PC-3 (cell line): ENCODE data around the gene NRM. TPM values are rescaled to one million over a fixed set of nuclear protein-coding genes. Genes with fewer than 3 reads are reported as not detected.

Experiments
- ATAC-seq: fragments of 200-7000 bp; cut with Tn5 transposase; 2 replicates; pipeline ENCODE4 v1.9.1; 2020; ENCODE audit warnings: mild to moderate bottlenecking, moderate library complexity
- BruUV-seq: library from RNA; stranded (reverse); fragments of 400-500 nt; replicated peaks from 2 replicates; lab custom pipeline; 2021; lab: Mats Ljungman, UMichigan
- CTCF ChIA-PET: fragments of 300-600 bp; sonication (Branson Sonifier 250); formaldehyde crosslinking; loops from one replicate; lab custom pipeline; 2022; ENCODE audit warnings: antibody characterized with exemption; lab: Charles Lee
- POLR2A ChIA-PET: fragments of 300-600 bp; sonication (Branson Sonifier 250); formaldehyde crosslinking; loops from one replicate; lab custom pipeline; 2022; ENCODE audit warnings: antibody characterized with exemption; ENCODE audit not compliant: unreplicated experiment; lab: Charles Lee
- DNase-seq: peaks from one replicate; pipeline ENCODE4 v3.0.0-alpha.2; 2015
- H2AFZ ChIP-seq: fragments of 300-600 bp; sonication (generic); 2 replicates; pipeline ENCODE4 v1.6.0; 2016; ENCODE audit warnings: antibody characterized with exemption, low read length
- H3F3A ChIP-seq: fragments of 300-600 bp; sonication (generic); one replicate; pipeline ENCODE4 v1.6.0; 2017; ENCODE audit warnings: antibody characterized with exemption, low read length, control low read depth, mild to moderate bottlenecking; ENCODE audit not compliant: unreplicated experiment
- H3K27ac ChIP-seq: fragments of 300-600 bp; sonication (generic); 2 replicates; pipeline ENCODE4 v1.5.1; 2016; ENCODE audit warnings: mild to moderate bottlenecking, low read length
- H3K27me3 ChIP-seq: fragments of 300-600 bp; sonication (generic); 2 replicates; pipeline ENCODE4 v1.6.1; 2016; ENCODE audit warnings: low read length, mixed read lengths
- H3K36me3 ChIP-seq: fragments of 300-600 bp; sonication (generic); 2 replicates; pipeline ENCODE4 v1.6.1; 2016; ENCODE audit warnings: low read depth, mixed run types, low read length, mixed read lengths
- H3K4me1 ChIP-seq: fragments of 300-600 bp; sonication (generic); 2 replicates; pipeline ENCODE4 v1.5.1; 2016; ENCODE audit warnings: low read length; ENCODE audit not compliant: insufficient read depth
- H3K4me2 ChIP-seq: fragments of 300-600 bp; sonication (generic); 2 replicates; pipeline ENCODE4 v1.6.0; 2016; ENCODE audit warnings: low read length
- H3K4me3 ChIP-seq: fragments of 300-600 bp; sonication (generic); 2 replicates; pipeline ENCODE4 v1.5.1; 2016; ENCODE audit warnings: mild to moderate bottlenecking, low read length, mixed read lengths
- H3K79me2 ChIP-seq: fragments of 300-600 bp; sonication (generic); 2 replicates; pipeline ENCODE4 v1.6.1; 2017; ENCODE audit warnings: low read length, mixed read lengths
- H3K9ac ChIP-seq: fragments of 300-600 bp; sonication (generic); 2 replicates; pipeline ENCODE4 v1.6.0; 2016; ENCODE audit warnings: mild to moderate bottlenecking, low read length
- H3K9me2 ChIP-seq: fragments of 300-600 bp; sonication (generic); replicated peaks from 2 replicates; pipeline ENCODE4 v1.6.1; 2016; ENCODE audit warnings: mixed run types, low read length, mixed read lengths
- H3K9me3 ChIP-seq: fragments of 300-600 bp; sonication (generic); 2 replicates; pipeline ENCODE4 v1.6.1; 2016; ENCODE audit warnings: low read length, mixed read lengths
- H4K20me1 ChIP-seq: fragments of 300-600 bp; sonication (generic); 2 replicates; pipeline ENCODE4 v1.6.1; 2016; ENCODE audit warnings: low read length, mixed read lengths
- CTCF ChIP-seq: fragments of 300-600 bp; sonication (generic); conservative IDR thresholded peaks from 2 replicates; pipeline ENCODE4 v1.5.1; 2017; ENCODE audit warnings: antibody characterized with exemption, low read depth, mild to moderate bottlenecking, low read length
- EZH2 ChIP-seq: fragments of 300-600 bp; sonication (generic); IDR thresholded peaks from one replicate; pipeline ENCODE4 v1.6.1; 2017; ENCODE audit warnings: antibody characterized with exemption, mild to moderate bottlenecking, low read length; ENCODE audit not compliant: unreplicated experiment
- EZH2phosphoT487 ChIP-seq: fragments of 300-600 bp; sonication (generic); IDR thresholded peaks from 2 replicates; pipeline ENCODE4 v1.6.1; 2018; ENCODE audit warnings: mild to moderate bottlenecking, antibody characterized with exemption, low read length, borderline replicate concordance
- intact Hi-C: fragments of 100-400 bp; cut with micrococcal nuclease; formaldehyde crosslinking; loops from 2 replicates; pipeline ENCODE4 v1.9.0; 2023
- total RNA-seq: library from RNA; depleted of rRNA; stranded (reverse); fragments of >200 nt; gene quantifications from 2 replicates; pipeline ENCODE4 v1.2.3, GENCODE V29; 2014

NRM gene
- total RNA-seq, 1 experiment from 2014 or later = 8.5 TPM

GRCh38 chr6:30644769-30645168, 46.0 kb downstream of the NRM start:
- ATAC-seq = no peak
- Histone ChIP-seq H3K9me2 (no peaks in the 10 kb centered on the region), H3K27me3 (no peaks in the 10 kb centered on the region), H3K27ac (no peak overlapping the region), H3K9me3 (no peaks in the 10 kb centered on the region), H3K4me2 (no peak overlapping the region), H4K20me1 (no peaks in the 10 kb centered on the region), H3F3A (no peaks in the 10 kb centered on the region), H3K4me1 (peaks cover 11% of the 10 kb centered on the region), H3K36me3 (peaks cover 7% of the 10 kb centered on the region), H2AFZ (no peak overlapping the region), H3K79me2 (peaks cover 37% of the 10 kb centered on the region), H3K4me3 (no peak overlapping the region), H3K9ac (no peak overlapping the region)
- ChIA-PET POLR2A (no interaction called here), CTCF (no interaction called here)
- no TSS peak for BruUV-seq
- no peak for DNase-seq
- TF ChIP-seq EZH2 = no peak
- TF ChIP-seq EZH2phosphoT487 = no peak
- no peak for TF ChIP-seq CTCF
- intact Hi-C loops = no loop called here

GRCh38 chr6:30643656-30644055, 47.1 kb downstream of the NRM start:
- Histone ChIP-seq H3K27me3 (no peaks in the 10 kb centered on the region), H3K4me1 (peaks cover 11% of the 10 kb centered on the region), H3K27ac (no peak overlapping the region), H3K9me2 (no peaks in the 10 kb centered on the region), H3F3A (no peaks in the 10 kb centered on the region), H2AFZ (no peak overlapping the region), H3K4me3 (no peak overlapping the region), H3K36me3 (peaks cover 7% of the 10 kb centered on the region), H3K4me2 (no peak overlapping the region), H3K9ac (no peak overlapping the region), H3K79me2 (peaks cover 26% of the 10 kb centered on the region), H3K9me3 (no peaks in the 10 kb centered on the region), H4K20me1 (no peaks in the 10 kb centered on the region)
- intact Hi-C loops = no loop called here
- CTCF ChIA-PET = no interaction called here
- no peak for DNase-seq
- BruUV-seq = no TSS peak
- no peak for ATAC-seq
- POLR2A ChIA-PET = no interaction called here
- TF ChIP-seq EZH2 (no peak), CTCF (no peak), EZH2phosphoT487 (no peak)

- Histone ChIP-seq H3K4me3 (no peak overlapping the region), H3K79me2 (peaks cover 5% of the 10 kb centered on the region; the same call in 1 of the 2 replicates), H3K27ac (no peak overlapping the region), H3K4me1 (peaks cover under 1% of the 10 kb centered on the region; the same call in 1 of the 2 replicates), H3K9me3 (no peaks in the 10 kb centered on the region), H3F3A (no peaks in the 10 kb centered on the region), H3K9ac (no peak overlapping the region), H3K27me3 (no peaks in the 10 kb centered on the region), H2AFZ (no peak overlapping the region), H3K4me2 (no peak overlapping the region), H4K20me1 (no peaks in the 10 kb centered on the region), H3K9me2 (no peaks in the 10 kb centered on the region), H3K36me3 (peaks cover 7% of the 10 kb centered on the region)
- intact Hi-C loops = no loop called here
- CTCF ChIA-PET = interaction anchor here (0.6 kb wide), 1 partner anchor 90 kb away, joined by 3 read pairs; no protein-coding TSS in a partner anchor
- no peak for TF ChIP-seq EZH2phosphoT487
- TF ChIP-seq CTCF = no peak
- TF ChIP-seq EZH2 = no peak
- DNase-seq = no peak
- no peak for ATAC-seq
- POLR2A ChIA-PET = no interaction called here
- BruUV-seq = no TSS peak
Observed at GRCh38 chr6:30641048-30641447, 49.7 kb downstream of the NRM start.
